Fibroblast of upper back skin (primary cell): Measurements from ENCODE around the gene SAMD14.

Experiments used
- DNase-seq: peaks from one replicate; pipeline ENCODE4 v3.0.0-alpha.2; 2013

Gene SAMD14

GRCh38 chr17:50132104-50132794 is 2.3 kb upstream of the SAMD14 start:
- no peak for DNase-seq

- DNase-seq = no peak
These were observed 772 bp upstream of the SAMD14 start for GRCh38 chr17:50130559-50131305.

- DNase-seq = no peak
These were observed 620 bp downstream of the SAMD14 start for GRCh38 chr17:50129353-50129727.

GRCh38 chr17:50128441-50129352 is 1.3 kb downstream of the SAMD14 start:
- no peak for DNase-seq

GRCh38 chr17:50127697-50128361 is 2.1 kb downstream of the SAMD14 start:
- peak; percentile 34 for DNase-seq

GRCh38 chr17:50125420-50125997 is 4.5 kb downstream of the SAMD14 start:
- DNase-seq = no peak

- no peak for DNase-seq
These were observed 6.2 kb downstream of the SAMD14 start for GRCh38 chr17:50123649-50124349.

GRCh38 chr17:50122945-50123344 is 7.0 kb downstream of the SAMD14 start:
- DNase-seq = no peak

- DNase-seq = no peak
These were observed 9.3 kb downstream of the SAMD14 start for GRCh38 chr17:50120475-50121253.

GRCh38 chr17:50118828-50119218 is 11.1 kb downstream of the SAMD14 start:
- DNase-seq = no peak

- DNase-seq = no peak
These were observed 11.7 kb downstream of the SAMD14 start for GRCh38 chr17:50118076-50118827.

- peak; percentile 48 for DNase-seq
These were observed 12.5 kb downstream of the SAMD14 start for GRCh38 chr17:50117202-50118051.

- DNase-seq = no peak
These were observed 14.2 kb downstream of the SAMD14 start for GRCh38 chr17:50115756-50116155.

GRCh38 chr17:50114849-50115357 is 15.1 kb downstream of the SAMD14 start:
- DNase-seq = peak; percentile 57

- no peak for DNase-seq
These were observed 15.6 kb downstream of the SAMD14 start for GRCh38 chr17:50114401-50114800.

GRCh38 chr17:50113624-50114320 is 16.2 kb downstream of the SAMD14 start:
- DNase-seq = no peak

- no peak for DNase-seq
These were observed 17.3 kb downstream of the SAMD14 start for GRCh38 chr17:50112694-50113093.
